MM.1S (cell line): ENCODE measurements around the gene OTUD3.

ENCODE experiments used
- DNase-seq: peaks from one replicate; pipeline ENCODE4 v3.0.0-alpha.2; 2015
- H2AFZ ChIP-seq: fragments of 300-600 bp; sonication (generic); 2 replicates; pipeline ENCODE4 v1.6.0; 2016; ENCODE audit warnings: antibody characterized with exemption, low read length
- H3F3A ChIP-seq: fragments of 300-600 bp; sonication (generic); 2 replicates; pipeline ENCODE4 v1.6.1; 2016; ENCODE audit warnings: mild to moderate bottlenecking, antibody characterized with exemption, low read length, moderate library complexity, mixed read lengths; ENCODE audit not compliant: insufficient read depth
- H3K27ac ChIP-seq: fragments of 300-600 bp; sonication (generic); 2 replicates; pipeline ENCODE4 v1.5.1; 2016; ENCODE audit warnings: mild to moderate bottlenecking, low read length
- H3K27me3 ChIP-seq: fragments of 300-600 bp; sonication (generic); replicated peaks from 2 replicates; pipeline ENCODE4 v1.6.0; 2016; ENCODE audit warnings: low read length; ENCODE audit not compliant: insufficient read depth
- H3K36me3 ChIP-seq: fragments of 300-600 bp; sonication (generic); replicated peaks from 2 replicates; pipeline ENCODE4 v1.6.1; 2016; ENCODE audit warnings: mild to moderate bottlenecking, low read length, mixed read lengths; ENCODE audit not compliant: insufficient read depth
- H3K4me1 ChIP-seq: fragments of 300-600 bp; sonication (generic); 2 replicates; pipeline ENCODE4 v1.6.1; 2016; ENCODE audit warnings: low read length, mixed read lengths
- H3K4me2 ChIP-seq: fragments of 300-600 bp; sonication (generic); 2 replicates; pipeline ENCODE4 v1.6.0; 2016; ENCODE audit warnings: low read depth, low read length
- H3K4me3 ChIP-seq: fragments of 300-600 bp; sonication (generic); 2 replicates; pipeline ENCODE4 v1.5.1; 2016; ENCODE audit warnings: low read length, mixed read lengths
- H3K79me2 ChIP-seq: fragments of 300-600 bp; sonication (generic); 2 replicates; pipeline ENCODE4 v1.6.1; 2016; ENCODE audit warnings: mixed run types, low read length, mixed read lengths
- H3K9ac ChIP-seq: fragments of 300-600 bp; sonication (generic); 2 replicates; pipeline ENCODE4 v1.6.1; 2016; ENCODE audit warnings: low read length, mixed read lengths
- H3K9me2 ChIP-seq: fragments of 300-600 bp; sonication (generic); replicated peaks from 2 replicates; pipeline ENCODE4 v1.6.1; 2016; ENCODE audit warnings: mild to moderate bottlenecking, low read length, mixed read lengths; ENCODE audit not compliant: insufficient read depth
- H3K9me3 ChIP-seq: fragments of 300-600 bp; sonication (generic); replicated peaks from 2 replicates; pipeline ENCODE4 v1.6.1; 2016; ENCODE audit warnings: mild to moderate bottlenecking, low read length, mixed read lengths; ENCODE audit not compliant: insufficient read depth
- H4K20me1 ChIP-seq: fragments of 300-600 bp; sonication (generic); 2 replicates; pipeline ENCODE4 v1.6.1; 2016; ENCODE audit warnings: mild to moderate bottlenecking, low read length, moderate library complexity, mixed read lengths; ENCODE audit not compliant: insufficient read depth
- CTCF ChIP-seq: fragments of 300-600 bp; sonication (generic); IDR thresholded peaks from 2 replicates; pipeline ENCODE4 v1.5.1; 2016; ENCODE audit warnings: antibody characterized with exemption, low read length, mixed read lengths
- EZH2 ChIP-seq: fragments of 300-600 bp; sonication (generic); optimal IDR thresholded peaks from 2 replicates; pipeline ENCODE3; 2017; ENCODE audit warnings: low read depth, mild to moderate bottlenecking, antibody characterized with exemption, low read length, mixed read lengths
- EZH2phosphoT487 ChIP-seq: fragments of 300-600 bp; sonication (generic); IDR thresholded peaks from 2 replicates; pipeline ENCODE4 v1.6.1; 2018; ENCODE audit warnings: antibody characterized with exemption, low read length

The OTUD3 gene

GRCh38 chr1:19892628-19893168 is 10.5 kb downstream of the OTUD3 start:
- Histone ChIP-seq H3K9ac (no peak overlapping the region), H3K4me2 (no peak overlapping the region), H3K27ac (no peak overlapping the region), H3K27me3 (no peaks in the 10 kb centered on the region), H3K4me1 (0 out of 2 replicates have a peak, but pooled peaks cover 5% of the 10 kb centered on the region), H3K79me2 (peaks cover 6% of the 10 kb centered on the region), H3K4me3 (no peak overlapping the region), H3K9me2 (no peaks in the 10 kb centered on the region), H3K36me3 (no peaks in the 10 kb centered on the region), H2AFZ (no peak overlapping the region), H4K20me1 (no peaks in the 10 kb centered on the region), H3K9me3 (no peaks in the 10 kb centered on the region), H3F3A (no peaks in the 10 kb centered on the region)
- TF ChIP-seq CTCF (no peak), EZH2phosphoT487 (no peak), EZH2 (no peak)
- no peak for DNase-seq

GRCh38 chr1:19893687-19894086 is 11.5 kb downstream of the OTUD3 start:
- no peak overlapping the region for H3K27ac ChIP-seq
- no peak overlapping the region for H2AFZ ChIP-seq
- H3K4me2 ChIP-seq: no peak overlapping the region
- no peaks in the 10 kb centered on the region for H3K36me3 ChIP-seq
- H3K27me3 ChIP-seq: no peaks in the 10 kb centered on the region
- H3K9me2 ChIP-seq: no peaks in the 10 kb centered on the region
- H3K79me2 ChIP-seq: no peaks in the 10 kb centered on the region
- H3K9me3 ChIP-seq: no peaks in the 10 kb centered on the region
- H3K4me3 ChIP-seq: no peak overlapping the region
- no peak for DNase-seq
- no peaks in the 10 kb centered on the region for H4K20me1 ChIP-seq
- H3F3A ChIP-seq: no peaks in the 10 kb centered on the region
- no peak overlapping the region for H3K9ac ChIP-seq
- H3K4me1 ChIP-seq: 0 out of 2 replicates have a peak, but pooled peaks cover 5% of the 10 kb centered on the region
- no peak for TF ChIP-seq EZH2
- TF ChIP-seq CTCF: no peak
- no peak for TF ChIP-seq EZH2phosphoT487

DNA sequence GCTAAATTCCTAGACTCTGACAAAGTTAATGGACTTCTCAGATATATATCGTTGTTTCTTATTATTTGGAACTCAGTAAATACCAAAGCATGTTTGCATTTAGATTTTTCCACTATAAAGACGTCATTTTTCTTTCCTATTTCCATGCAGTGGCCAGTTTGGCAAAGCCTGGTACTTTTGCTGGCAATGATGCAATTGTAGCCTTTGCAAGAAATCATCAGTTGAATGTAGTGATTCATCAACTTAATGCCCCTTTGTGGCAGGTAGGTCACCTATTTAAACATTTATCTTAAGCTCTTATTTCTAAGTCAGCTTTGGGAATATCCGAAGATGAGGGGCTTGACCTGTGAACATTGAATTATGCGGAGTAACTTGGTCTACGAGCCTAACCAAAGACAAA is 12.0 kb downstream of the OTUD3 start:
- Histone ChIP-seq H3K27ac (no peak overlapping the region), H3K4me2 (no peak overlapping the region), H3K79me2 (no peaks in the 10 kb centered on the region), H3K27me3 (no peaks in the 10 kb centered on the region), H3K36me3 (no peaks in the 10 kb centered on the region), H3K9ac (no peak overlapping the region), H4K20me1 (no peaks in the 10 kb centered on the region), H3K9me2 (no peaks in the 10 kb centered on the region), H2AFZ (no peak overlapping the region), H3K4me1 (0 out of 2 replicates have a peak, but pooled peaks cover 5% of the 10 kb centered on the region), H3F3A (no peaks in the 10 kb centered on the region), H3K9me3 (no peaks in the 10 kb centered on the region), H3K4me3 (no peak overlapping the region)
- no peak for TF ChIP-seq EZH2
- no peak for TF ChIP-seq CTCF
- TF ChIP-seq EZH2phosphoT487: no peak
- DNase-seq: no peak
